Muscle of back (tissue), 11 donors: ENCODE results near the gene USP9X. TPM values are rescaled to one million over a fixed set of nuclear protein-coding genes. Genes with fewer than 3 reads are reported as not detected.
A peak's percentile ranks its signal among the peaks of the same experiment; 100 is the strongest.
"Not testable (repeated sequence)": the region's sequence is repeated elsewhere in the genome, so short reads cannot be mapped to it uniquely, and the experiment has no call there.

Experiments
- DNase-seq, 3 donors: peaks; one replicate each; pipeline versions ENCODE4 v3.0.0 to v3.0.0-alpha.2; 2013
- polyA plus RNA-seq, 10 donors: library from polyadenylated mRNA; unstranded; fragments of 120-200 nt; gene quantifications; one replicate each; pipeline ENCODE4 v1.2.1, GENCODE V29; 2013; ENCODE audit not compliant: insufficient read length in 10 of 10

USP9X gene
- polyA plus RNA-seq, 10 donors, result 44.0 to 62.3 (median 50.8) TPM

- peak; percentile 43 to 87 (median 74) for DNase-seq
Observed at GRCh38 chrX:41085878-41086626, 807 bp downstream of the USP9X start.

- DNase-seq, result no peak
Observed at GRCh38 chrX:41086627-41086932, 1.3 kb downstream of the USP9X start.

GRCh38 chrX:41087201-41087600 lies 2.0 kb downstream of the USP9X start:
- DNase-seq, result peak in 1 of 3 donors; percentile 37

- no peak for DNase-seq
Observed at GRCh38 chrX:41090568-41091238, 5.5 kb downstream of the USP9X start.

GRCh38 chrX:41092776-41093175 lies 7.5 kb downstream of the USP9X start:
- no peak for DNase-seq

GRCh38 chrX:41095174-41095573 lies 9.9 kb downstream of the USP9X start:
- DNase-seq, result no peak

- DNase-seq, result no peak
Observed at GRCh38 chrX:41095908-41096307, 10.7 kb downstream of the USP9X start.

GRCh38 chrX:41096339-41096955 lies 11.2 kb downstream of the USP9X start:
- no peak for DNase-seq

GRCh38 chrX:41097326-41097725 lies 12.1 kb downstream of the USP9X start:
- no peak for DNase-seq

- DNase-seq, result no peak
Observed at GRCh38 chrX:41100200-41100599, 15.0 kb downstream of the USP9X start.

- no peak for DNase-seq
Observed at GRCh38 chrX:41100819-41101218, 15.6 kb downstream of the USP9X start.

- no peak for DNase-seq
Observed at GRCh38 chrX:41105005-41105404, 19.8 kb downstream of the USP9X start.

GRCh38 chrX:41106257-41106656 lies 21.0 kb downstream of the USP9X start:
- DNase-seq, result not testable (repeated sequence)

- DNase-seq, result no peak
Observed at GRCh38 chrX:41108007-41108406, 22.8 kb downstream of the USP9X start.

GRCh38 chrX:41108463-41109205 lies 23.4 kb downstream of the USP9X start:
- no peak for DNase-seq

GRCh38 chrX:41110801-41111625 lies 25.8 kb downstream of the USP9X start:
- no peak for DNase-seq

- DNase-seq, result peak in 2 of 3 donors; percentile 12 to 53
Observed at GRCh38 chrX:41115104-41115425, 29.8 kb downstream of the USP9X start.

GRCh38 chrX:41116948-41117347 lies 31.7 kb downstream of the USP9X start:
- no peak for DNase-seq

GRCh38 chrX:41118156-41118555 lies 32.9 kb downstream of the USP9X start:
- DNase-seq, result no peak

- no peak for DNase-seq
Observed at GRCh38 chrX:41119803-41120202, 34.6 kb downstream of the USP9X start.

- no peak for DNase-seq
Observed at GRCh38 chrX:41121766-41122165, 36.5 kb downstream of the USP9X start.
